ENCODE data around the gene TAS2R40.

Gene TAS2R40

GRCh38 chr7:143250199-143250598 is 28.4 kb downstream of the TAS2R40 start:
- no peaks in the 10 kb centered on the region for H3K9me3 ChIP-seq (ENCODE audit: insufficient read depth, low read length)
- TF ChIP-seq SUZ12 (IDR thresholded peaks at IDR 0.05; ENCODE audit: extremely low read depth, insufficient read depth, insufficient read length) (no peak), ZNF274 (IDR thresholded peaks at IDR 0.05; ENCODE audit: low read depth, low read length) (no peak), YY1 (IDR thresholded peaks at IDR 0.05; ENCODE audit: insufficient read depth, insufficient read length) (no peak)

GRCh38 chr7:143250822-143251221 is 29.0 kb downstream of the TAS2R40 start:
- Histone ChIP-seq H3K4me1 (ENCODE audit: insufficient read depth, insufficient read length) (no peaks in the 10 kb centered on the region), H3K9ac (ENCODE audit: insufficient read length, low read depth) (no peak overlapping the region), H3K27me3 (ENCODE audit: insufficient read depth, insufficient read length) (no peaks in the 10 kb centered on the region), H3K36me3 (ENCODE audit: insufficient read depth, insufficient read length, low read length) (no peaks in the 10 kb centered on the region), H3K4me3 (ENCODE audit: insufficient read length, low read depth) (no peak overlapping the region), H3K9me3 (ENCODE audit: insufficient read depth, low read length) (no peaks in the 10 kb centered on the region)
- no peak for DNase-seq (ENCODE audit: low read depth, low spot score)
- no peak for TF ChIP-seq SUZ12 (IDR thresholded peaks at IDR 0.05; ENCODE audit: extremely low read depth, insufficient read depth, insufficient read length)
- TF ChIP-seq ZNF274 (IDR thresholded peaks at IDR 0.05; ENCODE audit: low read depth, low read length) = no peak
- TF ChIP-seq YY1 (IDR thresholded peaks at IDR 0.05; ENCODE audit: insufficient read depth, insufficient read length) = no peak

More at GRCh38 chr7:143250199-143250598, 28.4 kb downstream of the TAS2R40 start:
- no peaks in the 10 kb centered on the region for H3K27me3 ChIP-seq (ENCODE audit: insufficient read depth, insufficient read length)
- no peak overlapping the region for H3K4me3 ChIP-seq (ENCODE audit: insufficient read length, low read depth)
- H3K4me1 ChIP-seq (ENCODE audit: insufficient read depth, insufficient read length) = no peaks in the 10 kb centered on the region
- no peaks in the 10 kb centered on the region for H3K36me3 ChIP-seq (ENCODE audit: insufficient read depth, insufficient read length, low read length)
- no peak for DNase-seq (ENCODE audit: low read depth, low spot score)
- no peak overlapping the region for H3K9ac ChIP-seq (ENCODE audit: insufficient read length, low read depth)

GRCh38 chr7:143252006-143252405 is 30.2 kb downstream of the TAS2R40 start:
- no peaks in the 10 kb centered on the region for H3K27me3 ChIP-seq (ENCODE audit: insufficient read depth, insufficient read length)
- TF ChIP-seq ZNF274 (IDR thresholded peaks at IDR 0.05; ENCODE audit: low read depth, low read length) (no peak), SUZ12 (IDR thresholded peaks at IDR 0.05; ENCODE audit: extremely low read depth, insufficient read depth, insufficient read length) (no peak), YY1 (IDR thresholded peaks at IDR 0.05; ENCODE audit: insufficient read depth, insufficient read length) (no peak)
- no peak overlapping the region for H3K9ac ChIP-seq (ENCODE audit: insufficient read length, low read depth)
- no peak for DNase-seq (ENCODE audit: low read depth, low spot score)
- no peaks in the 10 kb centered on the region for H3K9me3 ChIP-seq (ENCODE audit: insufficient read depth, low read length)
- H3K4me3 ChIP-seq (ENCODE audit: insufficient read length, low read depth) = no peak overlapping the region
- no peaks in the 10 kb centered on the region for H3K36me3 ChIP-seq (ENCODE audit: insufficient read depth, insufficient read length, low read length)
- H3K4me1 ChIP-seq (ENCODE audit: insufficient read depth, insufficient read length) = no peaks in the 10 kb centered on the region

- Histone ChIP-seq H3K27me3 (ENCODE audit: insufficient read depth, insufficient read length) (no peaks in the 10 kb centered on the region), H3K9me3 (ENCODE audit: insufficient read depth, low read length) (no peaks in the 10 kb centered on the region), H3K9ac (ENCODE audit: insufficient read length, low read depth) (no peak overlapping the region), H3K36me3 (ENCODE audit: insufficient read depth, insufficient read length, low read length) (no peaks in the 10 kb centered on the region), H3K4me1 (ENCODE audit: insufficient read depth, insufficient read length) (no peaks in the 10 kb centered on the region), H3K4me3 (ENCODE audit: insufficient read length, low read depth) (no peak overlapping the region)
- no peak for DNase-seq (ENCODE audit: low read depth, low spot score)
- TF ChIP-seq SUZ12 (IDR thresholded peaks at IDR 0.05; ENCODE audit: extremely low read depth, insufficient read depth, insufficient read length) = no peak
- no peak for TF ChIP-seq YY1 (IDR thresholded peaks at IDR 0.05; ENCODE audit: insufficient read depth, insufficient read length)
- TF ChIP-seq ZNF274 (IDR thresholded peaks at IDR 0.05; ENCODE audit: low read depth, low read length) = no peak
Measured at GRCh38 chr7:143255564-143255963, 33.7 kb downstream of the TAS2R40 start.

GRCh38 chr7:143256325-143256724 is 34.5 kb downstream of the TAS2R40 start:
- H3K4me3 ChIP-seq (ENCODE audit: insufficient read length, low read depth) = no peak overlapping the region
- TF ChIP-seq SUZ12 (IDR thresholded peaks at IDR 0.05; ENCODE audit: extremely low read depth, insufficient read depth, insufficient read length) (no peak), YY1 (IDR thresholded peaks at IDR 0.05; ENCODE audit: insufficient read depth, insufficient read length) (no peak), ZNF274 (IDR thresholded peaks at IDR 0.05; ENCODE audit: low read depth, low read length) (no peak)
- H3K9me3 ChIP-seq (ENCODE audit: insufficient read depth, low read length) = no peaks in the 10 kb centered on the region
- no peaks in the 10 kb centered on the region for H3K36me3 ChIP-seq (ENCODE audit: insufficient read depth, insufficient read length, low read length)
- H3K4me1 ChIP-seq (ENCODE audit: insufficient read depth, insufficient read length) = no peaks in the 10 kb centered on the region
- H3K9ac ChIP-seq (ENCODE audit: insufficient read length, low read depth) = no peak overlapping the region
- DNase-seq (ENCODE audit: low read depth, low spot score) = no peak
- no peaks in the 10 kb centered on the region for H3K27me3 ChIP-seq (ENCODE audit: insufficient read depth, insufficient read length)

- no peaks in the 10 kb centered on the region for H3K4me1 ChIP-seq (ENCODE audit: insufficient read depth, insufficient read length)
- no peak overlapping the region for H3K9ac ChIP-seq (ENCODE audit: insufficient read length, low read depth)
- TF ChIP-seq YY1 (IDR thresholded peaks at IDR 0.05; ENCODE audit: insufficient read depth, insufficient read length) (no peak), SUZ12 (IDR thresholded peaks at IDR 0.05; ENCODE audit: extremely low read depth, insufficient read depth, insufficient read length) (no peak), ZNF274 (IDR thresholded peaks at IDR 0.05; ENCODE audit: low read depth, low read length) (no peak)
- no peak for DNase-seq (ENCODE audit: low read depth, low spot score)
- H3K9me3 ChIP-seq (ENCODE audit: insufficient read depth, low read length) = no peaks in the 10 kb centered on the region
- H3K27me3 ChIP-seq (ENCODE audit: insufficient read depth, insufficient read length) = no peaks in the 10 kb centered on the region
- H3K4me3 ChIP-seq (ENCODE audit: insufficient read length, low read depth) = no peak overlapping the region
- H3K36me3 ChIP-seq (ENCODE audit: insufficient read depth, insufficient read length, low read length) = no peaks in the 10 kb centered on the region
Measured at GRCh38 chr7:143256932-143257331, 35.1 kb downstream of the TAS2R40 start.

- TF ChIP-seq YY1 (IDR thresholded peaks at IDR 0.05; ENCODE audit: insufficient read depth, insufficient read length) = no peak
- no peak for TF ChIP-seq ZNF274 (IDR thresholded peaks at IDR 0.05; ENCODE audit: low read depth, low read length)
- TF ChIP-seq SUZ12 (IDR thresholded peaks at IDR 0.05; ENCODE audit: extremely low read depth, insufficient read depth, insufficient read length) = no peak
- Histone ChIP-seq H3K4me1 (ENCODE audit: insufficient read depth, insufficient read length) (no peaks in the 10 kb centered on the region), H3K27me3 (ENCODE audit: insufficient read depth, insufficient read length) (no peaks in the 10 kb centered on the region), H3K4me3 (ENCODE audit: insufficient read length, low read depth) (no peak overlapping the region), H3K36me3 (ENCODE audit: insufficient read depth, insufficient read length, low read length) (no peaks in the 10 kb centered on the region), H3K9me3 (ENCODE audit: insufficient read depth, low read length) (no peaks in the 10 kb centered on the region), H3K9ac (ENCODE audit: insufficient read length, low read depth) (no peak overlapping the region)
- DNase-seq (ENCODE audit: low read depth, low spot score) = no peak
Measured at GRCh38 chr7:143257501-143257900, 35.7 kb downstream of the TAS2R40 start.

Measured in NT2/D1 (cell line).